HCT116 (cell line): ENCODE results near the gene ZSCAN4. TPM values are rescaled to one million over a fixed set of nuclear protein-coding genes. Genes with fewer than 3 reads are reported as not detected.

Experiments
- ATAC-seq: fragments of 200-7000 bp; cut with Tn5 transposase; 2 replicates; pipeline ENCODE4 v1.9.1; 2020; ENCODE audit warnings: mild to moderate bottlenecking, moderate library complexity
- Bru-seq: library from RNA; stranded (reverse); fragments of 400-500 nt; gene quantifications from one replicate; lab custom pipeline; 2021; lab: Mats Ljungman, UMichigan
- BruChase-seq, 2 experiments: library from RNA; stranded (reverse); fragments of 400-500 nt; gene quantifications; one replicate each; lab custom pipeline; 2021; lab: Mats Ljungman, UMichigan
- BruUV-seq: library from RNA; stranded (reverse); fragments of 400-500 nt; replicated peaks from 2 replicates; lab custom pipeline; 2021; lab: Mats Ljungman, UMichigan
- CTCF ChIA-PET: fragments of 300-600 bp; sonication (Branson Sonifier 250); formaldehyde crosslinking; loops from one replicate; lab custom pipeline; 2021; ENCODE audit warnings: antibody characterized with exemption; lab: Charles Lee
- POLR2A ChIA-PET: fragments of 300-600, 350-600 bp; sonication (Branson Sonifier 250); formaldehyde crosslinking; loops from one replicate; lab custom pipeline; 2021; ENCODE audit warnings: antibody characterized with exemption; lab: Charles Lee
- RAD21 ChIA-PET, 2 experiments: fragments of 300-600 bp; sonication (Branson Sonifier 250); formaldehyde crosslinking; loops; one replicate each; lab custom pipeline; 2023; ENCODE audit warnings: low total read pairs in 2 of 2; ENCODE audit not compliant: uncharacterized antibody in 2 of 2, unreplicated experiment in 2 of 2, low non-redundant PET in 1 of 2; lab: Charles Lee
- DNase-seq: peaks from one replicate; pipeline ENCODE4 v3.0.0-alpha.2; 2010; ENCODE audit warnings: low read depth, low spot score
- H2AFZ ChIP-seq: fragments of 200-600 bp; shearing (Covaris generic), sonication (generic); 2 replicates; pipeline ENCODE4 v1.6.1; 2017; ENCODE audit warnings: low read depth, mixed run types, mixed read lengths, antibody characterized with exemption, low read length; ENCODE audit not compliant: poor library complexity, severe bottlenecking
- H3K27ac ChIP-seq: 2 replicates; pipeline ENCODE4 v1.5.1; 2012; ENCODE audit warnings: low read depth, low read length
- H3K27me3 ChIP-seq: fragments of 200-600 bp; sonication (generic); 2 replicates; pipeline ENCODE4 v1.6.1; 2016; ENCODE audit warnings: mixed run types, low read length, mixed read lengths; ENCODE audit not compliant: insufficient read depth
- H3K36me3 ChIP-seq, 2 experiments: fragments of 200-500 bp in 1 of 2; fragments of 200-600 bp in 1 of 2; sonication (Bioruptor generic) in 1 of 2; sonication (generic) in 1 of 2; 2 replicates each; pipeline versions ENCODE4 v1.5.1 to v1.6.1; 2014 to 2016; ENCODE audit warnings: low read length in 2 of 2, inconsistent platforms in 1 of 2, mixed read lengths in 1 of 2, mixed run types in 1 of 2; ENCODE audit not compliant: insufficient read depth in 2 of 2, control insufficient read depth in 1 of 2
- H3K4me1 ChIP-seq, 2 experiments: fragments of 200-600 bp in 1 of 2; sonication (generic) in 1 of 2; 2 replicates each; pipeline versions ENCODE4 v1.5.1 to v1.6.1; 2012 to 2017; ENCODE audit warnings: low read length in 2 of 2, inconsistent platforms in 1 of 2, mild to moderate bottlenecking in 1 of 2, mixed read lengths in 1 of 2, mixed run types in 1 of 2, moderate library complexity in 1 of 2; ENCODE audit not compliant: insufficient read depth in 2 of 2, control insufficient read depth in 1 of 2
- H3K4me2 ChIP-seq: fragments of 200-600 bp; sonication (generic); 2 replicates; pipeline ENCODE4 v1.6.1; 2017; ENCODE audit warnings: mixed run types, low read length, mixed read lengths
- H3K4me3 ChIP-seq, 2 experiments: fragments of 200-600 bp in 1 of 2; sonication (generic) in 1 of 2; replicated peaks in 1 of 2; 2 replicates each; pipeline ENCODE4 v1.5.1; 2011 to 2016; ENCODE audit warnings: low read length in 2 of 2, control low read depth in 1 of 2, low read depth in 1 of 2, mild to moderate bottlenecking in 1 of 2, mixed read lengths in 1 of 2, mixed run types in 1 of 2
- H3K79me2 ChIP-seq: fragments of 200-600 bp; sonication (generic); 2 replicates; pipeline ENCODE4 v1.6.1; 2017; ENCODE audit warnings: mild to moderate bottlenecking, mixed run types, low read length, moderate library complexity, mixed read lengths; ENCODE audit not compliant: insufficient read depth
- H3K9ac ChIP-seq: fragments of 200-600 bp; sonication (generic); 2 replicates; pipeline ENCODE4 v1.6.1; 2016; ENCODE audit warnings: low read length, mixed read lengths
- H3K9me2 ChIP-seq: fragments of 200-600 bp; sonication (generic), shearing (Covaris generic); 2 replicates; pipeline ENCODE4 v1.6.1; 2017; ENCODE audit warnings: mixed run types, mild to moderate bottlenecking, moderate library complexity; ENCODE audit not compliant: insufficient read depth
- H3K9me3 ChIP-seq, 2 experiments: fragments of 200-500 bp in 1 of 2; fragments of 200-600 bp in 1 of 2; sonication (Bioruptor generic) in 1 of 2; sonication (generic) in 1 of 2; 2 replicates each; pipeline ENCODE4 v1.6.1; 2014 to 2017; ENCODE audit warnings: low read length in 2 of 2, mixed read lengths in 2 of 2, inconsistent platforms in 1 of 2, low read depth in 1 of 2, mild to moderate bottlenecking in 1 of 2, mixed run types in 1 of 2, moderate library complexity in 1 of 2; ENCODE audit not compliant: control insufficient read depth in 1 of 2, insufficient read depth in 1 of 2
- H4K20me1 ChIP-seq: fragments of 200-600 bp; sonication (generic), shearing (Covaris generic); 2 replicates; pipeline ENCODE4 v1.6.1; 2017; ENCODE audit warnings: mixed run types, mild to moderate bottlenecking, moderate library complexity; ENCODE audit not compliant: insufficient read depth
- EZH2 ChIP-seq: fragments of 200-600 bp; sonication (generic); IDR thresholded peaks from 2 replicates; pipeline ENCODE4 v1.6.1; 2017; ENCODE audit warnings: antibody characterized with exemption, mixed run types
- FOSL1 ChIP-seq: IDR thresholded peaks from 2 replicates; pipeline ENCODE4 v1.6.1; 2012; ENCODE audit warnings: low read depth
- POLR2A ChIP-seq: IDR thresholded peaks from 2 replicates; pipeline ENCODE4 v1.7.0; 2011; ENCODE audit warnings: borderline replicate concordance; ENCODE audit not compliant: insufficient read depth, insufficient read length; ENCODE audit errors: extremely low read depth
- intact Hi-C: fragments of 100-400 bp; cut with micrococcal nuclease; formaldehyde crosslinking; loops from 2 replicates; pipeline ENCODE4 v1.10.0; 2022
- long read RNA-seq: library from polyadenylated mRNA; unstranded; transcript quantifications from one replicate; pipeline ENCODE4 v2.0.0, GENCODE V29; 2021; ENCODE audit not compliant: unreplicated experiment
- polyA plus RNA-seq: library from polyadenylated mRNA; unstranded; fragments of >200 nt; gene quantifications from 2 replicates; pipeline ENCODE4 v1.2.1, GENCODE V29; 2012; ENCODE audit warnings: missing spikeins
- total RNA-seq: library from RNA; stranded (reverse); gene quantifications from one replicate; pipeline ENCODE4 v1.2.1, GENCODE V29; 2021; ENCODE audit not compliant: unreplicated experiment
- TF ChIP-seq, protein P1 (sequence below): IDR thresholded peaks from 2 replicates; pipeline ENCODE4 v1.6.1; 2011; ENCODE audit warnings: mild to moderate bottlenecking, low read length, moderate library complexity; ENCODE audit not compliant: insufficient replicate concordance; ENCODE audit errors: extremely low read depth
- TF ChIP-seq, protein P2 (sequence below): IDR thresholded peaks from 2 replicates; pipeline ENCODE4 v1.6.1; 2012

ZSCAN4 gene, protein sequence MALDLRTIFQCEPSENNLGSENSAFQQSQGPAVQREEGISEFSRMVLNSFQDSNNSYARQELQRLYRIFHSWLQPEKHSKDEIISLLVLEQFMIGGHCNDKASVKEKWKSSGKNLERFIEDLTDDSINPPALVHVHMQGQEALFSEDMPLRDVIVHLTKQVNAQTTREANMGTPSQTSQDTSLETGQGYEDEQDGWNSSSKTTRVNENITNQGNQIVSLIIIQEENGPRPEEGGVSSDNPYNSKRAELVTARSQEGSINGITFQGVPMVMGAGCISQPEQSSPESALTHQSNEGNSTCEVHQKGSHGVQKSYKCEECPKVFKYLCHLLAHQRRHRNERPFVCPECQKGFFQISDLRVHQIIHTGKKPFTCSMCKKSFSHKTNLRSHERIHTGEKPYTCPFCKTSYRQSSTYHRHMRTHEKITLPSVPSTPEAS
- not detected for total RNA-seq
- polyA plus RNA-seq = not detected in 2 replicates
- percentile 11 among the genes with signal in this experiment for Bru-seq, nascent RNA
- BruChase-seq, experiment 1, labeled RNA remaining after a 6-hour chase = not detected
- not detected for BruChase-seq, experiment 2, labeled RNA remaining after a 2-hour chase
- long read RNA-seq = 0 reads

DNA sequence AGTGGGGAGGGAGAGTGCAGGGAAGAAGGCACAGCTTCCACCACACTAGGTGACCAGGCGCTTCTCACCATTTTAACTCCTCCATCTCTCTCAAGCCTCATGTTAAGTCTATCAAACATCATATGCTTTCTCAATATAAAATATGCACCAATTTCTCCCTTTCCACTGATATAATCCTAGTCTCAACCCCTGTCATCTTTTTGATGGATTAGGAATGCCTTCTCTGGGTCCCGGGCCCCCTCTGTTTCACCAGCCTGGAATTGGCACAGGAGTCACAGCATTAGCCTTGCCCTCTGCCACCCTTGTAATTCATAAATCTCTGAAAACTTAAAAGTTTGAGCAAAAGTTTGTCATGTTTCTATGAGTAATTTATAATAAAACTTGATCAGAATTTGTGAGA is at the start of gene ZSCAN4:
ZSCAN4 (plus strand) TSS at position 301 of the 400 bp plus-strand sequence. CDS start 7,211 bp downstream, outside the sequence.
- ATAC-seq = no peak
- Histone ChIP-seq H3K9me2 (no peaks in the 10 kb centered on the region), H3K27ac (no peak within 1 kb of the TSS), H3K36me3 (no peaks in the 10 kb centered on the region), H3K9ac (no peak within 1 kb of the TSS), H3K4me2 (no peak within 1 kb of the TSS), H3K9me3 (no peaks in the 10 kb centered on the region), H3K79me2 (no peaks in the 10 kb centered on the region), H3K4me1 (no peaks in the 10 kb centered on the region), H2AFZ (no peak within 1 kb of the TSS), H4K20me1 (no peaks in the 10 kb centered on the region), H3K27me3 (no peaks in the 10 kb centered on the region), H3K4me3 (no peak within 1 kb of the TSS)
- RAD21 ChIA-PET = no interaction called here
- no peak for DNase-seq
- BruUV-seq = no TSS peak
- TF ChIP-seq EZH2 (no peak), POLR2A (no peak), FOSL1 (no peak)
- TF ChIP-seq, protein P1, sequence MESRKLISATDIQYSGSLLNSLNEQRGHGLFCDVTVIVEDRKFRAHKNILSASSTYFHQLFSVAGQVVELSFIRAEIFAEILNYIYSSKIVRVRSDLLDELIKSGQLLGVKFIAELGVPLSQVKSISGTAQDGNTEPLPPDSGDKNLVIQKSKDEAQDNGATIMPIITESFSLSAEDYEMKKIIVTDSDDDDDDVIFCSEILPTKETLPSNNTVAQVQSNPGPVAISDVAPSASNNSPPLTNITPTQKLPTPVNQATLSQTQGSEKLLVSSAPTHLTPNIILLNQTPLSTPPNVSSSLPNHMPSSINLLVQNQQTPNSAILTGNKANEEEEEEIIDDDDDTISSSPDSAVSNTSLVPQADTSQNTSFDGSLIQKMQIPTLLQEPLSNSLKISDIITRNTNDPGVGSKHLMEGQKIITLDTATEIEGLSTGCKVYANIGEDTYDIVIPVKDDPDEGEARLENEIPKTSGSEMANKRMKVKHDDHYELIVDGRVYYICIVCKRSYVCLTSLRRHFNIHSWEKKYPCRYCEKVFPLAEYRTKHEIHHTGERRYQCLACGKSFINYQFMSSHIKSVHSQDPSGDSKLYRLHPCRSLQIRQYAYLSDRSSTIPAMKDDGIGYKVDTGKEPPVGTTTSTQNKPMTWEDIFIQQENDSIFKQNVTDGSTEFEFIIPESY = no peak
- TF ChIP-seq, protein P2, sequence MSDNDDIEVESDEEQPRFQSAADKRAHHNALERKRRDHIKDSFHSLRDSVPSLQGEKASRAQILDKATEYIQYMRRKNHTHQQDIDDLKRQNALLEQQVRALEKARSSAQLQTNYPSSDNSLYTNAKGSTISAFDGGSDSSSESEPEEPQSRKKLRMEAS = no peak
- POLR2A ChIA-PET = no interaction called here
- intact Hi-C loops = no loop called here
- CTCF ChIA-PET = no interaction called here
